H4 (cell line): ENCODE results near the gene TRIM50. TPM values are rescaled to one million over a fixed set of nuclear protein-coding genes. Genes with fewer than 3 reads are reported as not detected.
"Not testable (repeated sequence)": the region's sequence is repeated elsewhere in the genome, so short reads cannot be mapped to it uniquely, and the experiment has no call there.

Experiments
- DNase-seq: peaks from one replicate; pipeline ENCODE4 v3.0.0-alpha.2; 2015; ENCODE audit warnings: low spot score
- total RNA-seq: library from RNA; depleted of rRNA; stranded (reverse); fragments of >200 nt; shearing (Covaris generic); gene quantifications from 2 replicates; pipeline ENCODE4 v1.2.3, GENCODE V29; 2014; rRNA removed

Gene TRIM50
- total RNA-seq = not detected in 2 replicates

DNA sequence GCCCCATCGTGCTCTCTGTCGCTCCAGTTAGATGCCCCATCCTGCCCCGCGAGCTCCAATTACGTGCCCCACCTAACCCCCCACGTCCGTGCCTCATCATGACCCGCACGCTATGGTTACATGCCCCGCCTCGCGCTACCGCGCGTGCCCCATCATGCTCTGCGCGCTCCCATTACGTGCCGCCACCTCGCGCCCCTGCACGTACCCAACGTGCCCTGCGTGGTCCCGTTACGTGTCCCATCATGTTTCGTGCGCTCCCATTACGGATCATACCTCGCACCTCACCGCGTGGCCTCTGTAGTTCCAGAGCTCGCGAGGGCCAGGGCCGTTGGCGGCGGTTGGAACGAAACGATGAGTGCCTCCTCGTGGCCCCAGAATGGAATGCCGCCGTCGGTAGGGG is at the start of gene TRIM50, which contains the start of gene FKBP6:
TRIM50 (minus strand) TSS at position 161 of the 400 bp plus-strand sequence. CDS start 3,295 bp downstream, outside the sequence.
FKBP6 (plus strand) TSS at position 240 of the 400 bp plus-strand sequence. CDS start 268 bp downstream, outside the sequence.
- not testable (repeated sequence) for DNase-seq

DNA sequence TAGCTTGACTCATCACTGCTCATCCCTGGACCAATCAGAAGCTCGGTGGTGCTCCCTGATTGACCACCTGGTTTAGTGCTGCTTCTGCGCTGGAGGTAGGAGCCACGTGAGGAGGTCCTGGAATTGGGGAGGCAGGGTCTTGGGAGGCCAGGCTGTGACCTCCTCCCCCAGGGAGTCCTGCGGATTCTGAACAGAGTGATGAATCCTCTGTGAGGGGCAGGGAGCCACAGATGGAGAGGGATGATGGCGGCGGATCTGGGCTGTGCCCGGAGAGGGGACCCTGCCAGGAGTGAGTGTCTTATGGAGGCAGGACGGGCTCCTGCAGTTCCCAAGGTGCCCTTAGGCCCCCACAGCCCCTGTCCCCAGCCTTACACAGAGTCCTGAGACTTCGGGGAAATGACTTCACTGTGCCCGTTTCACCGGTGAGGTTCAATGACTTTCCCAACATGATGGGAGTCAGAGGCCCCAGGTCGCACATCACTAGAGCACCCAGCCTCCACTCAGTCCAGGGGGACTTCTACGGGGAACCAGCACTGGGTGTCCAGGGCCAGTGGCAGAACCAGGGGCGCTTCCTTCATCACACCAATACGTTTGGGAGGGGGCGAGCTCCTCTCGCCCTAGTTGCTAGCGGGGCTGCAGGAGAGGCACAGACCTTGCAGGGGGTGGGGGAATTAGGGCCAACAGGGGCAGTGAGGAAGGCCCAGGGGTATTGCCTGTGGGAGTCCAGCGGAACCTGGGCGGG is 49.0 kb upstream of the TRIM50 start:
- no peak for DNase-seq

DNA sequence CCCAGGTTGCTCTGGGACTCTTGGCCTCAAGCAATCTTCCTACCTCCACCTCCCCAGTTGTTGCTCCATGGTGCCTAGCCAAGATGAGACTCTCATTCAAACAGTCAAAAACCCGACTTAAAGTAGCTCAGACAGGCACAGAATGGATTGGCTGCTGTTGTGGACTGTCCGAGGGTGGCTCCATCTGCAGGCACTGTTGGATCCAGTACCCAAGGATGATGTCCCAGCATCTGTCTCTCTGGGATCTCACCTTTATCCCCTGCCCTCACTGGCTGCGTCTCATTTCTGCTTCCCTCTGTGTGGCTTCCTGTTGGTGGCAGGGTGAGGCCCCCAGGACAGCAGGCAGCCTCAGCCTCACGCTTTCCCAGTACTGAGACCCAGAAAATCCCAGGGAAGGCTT is 48.4 kb upstream of the TRIM50 start:
- DNase-seq = not testable (repeated sequence)

DNA sequence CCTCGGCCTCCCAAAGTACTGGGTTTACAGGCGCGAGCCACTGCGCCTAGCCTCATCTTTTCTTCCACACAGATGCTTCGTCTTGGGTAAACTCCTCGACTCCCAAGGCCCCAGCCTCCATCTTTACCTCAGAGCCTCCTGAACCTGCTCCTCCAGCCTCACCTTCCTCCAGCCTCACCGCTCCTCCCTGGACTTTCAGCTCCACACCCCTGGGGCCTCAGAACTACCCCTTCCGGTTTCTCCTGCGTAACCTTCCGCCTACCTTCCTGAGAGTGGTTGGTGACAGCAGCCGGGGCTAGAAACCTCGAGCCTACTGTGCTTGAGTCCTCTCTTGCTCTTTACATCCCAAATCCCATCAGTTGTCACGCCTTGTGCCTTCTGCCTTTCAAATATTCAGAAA is 45.9 kb upstream of the TRIM50 start:
- no peak for DNase-seq

DNA sequence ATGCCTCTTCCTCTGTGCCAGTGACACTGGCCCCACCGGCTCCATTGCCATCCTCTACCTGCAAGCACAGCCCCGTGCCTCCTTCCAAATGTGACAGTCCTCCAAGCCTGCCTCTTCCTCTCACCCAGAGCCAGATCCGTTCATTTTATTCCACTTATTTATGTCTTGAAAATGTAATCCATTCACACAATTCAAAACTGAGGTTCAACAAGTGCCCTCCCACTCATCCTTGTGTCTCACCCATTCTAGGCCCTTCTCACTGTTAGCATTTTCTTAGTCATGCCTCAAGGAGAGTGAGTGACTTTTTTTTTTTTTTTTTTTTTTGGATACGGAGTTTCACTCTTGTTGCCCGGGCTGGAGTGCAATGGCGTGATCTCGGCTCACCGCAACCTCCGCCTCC is 41.7 kb upstream of the TRIM50 start:
- no peak for DNase-seq

DNA sequence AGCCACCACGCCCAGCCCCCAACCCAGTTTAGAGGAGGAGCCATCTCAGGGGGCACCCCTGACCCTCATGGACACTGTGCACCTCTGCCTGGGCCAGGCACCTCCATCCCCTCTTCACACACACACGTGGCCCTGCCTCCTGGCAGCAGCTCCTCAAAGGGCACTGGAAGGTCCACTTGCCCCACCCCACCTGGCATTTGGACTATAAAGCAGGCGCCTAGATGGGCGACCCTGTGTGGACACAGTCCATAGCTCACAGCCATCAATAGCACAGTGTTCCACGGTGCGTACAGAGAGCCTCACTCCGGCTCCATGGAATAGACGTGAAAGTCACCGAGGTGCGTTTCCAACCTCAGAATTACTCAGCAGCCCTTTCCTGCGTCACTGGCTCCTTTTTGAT is 41.1 kb upstream of the TRIM50 start:
- DNase-seq = no peak

DNA sequence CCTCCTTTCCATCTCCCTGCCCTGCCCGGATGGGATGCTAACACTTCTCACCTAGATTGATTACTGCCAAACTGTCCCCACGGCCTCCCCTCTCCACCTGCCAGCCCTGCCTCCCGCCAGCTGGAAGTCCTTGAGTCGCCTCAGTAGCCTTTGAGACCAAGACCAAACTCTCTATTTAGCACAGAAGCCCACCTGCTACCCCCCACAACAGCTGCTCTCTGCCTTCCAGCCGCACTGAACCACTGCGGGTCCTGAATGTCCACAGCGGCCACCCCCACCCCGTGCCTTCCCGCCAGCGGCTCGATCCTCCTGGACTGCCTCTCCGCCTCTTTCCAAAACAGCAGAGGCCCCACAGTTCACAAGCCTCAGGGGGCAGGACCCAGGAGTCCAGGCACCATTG is 39.1 kb upstream of the TRIM50 start:
- DNase-seq = no peak

DNA sequence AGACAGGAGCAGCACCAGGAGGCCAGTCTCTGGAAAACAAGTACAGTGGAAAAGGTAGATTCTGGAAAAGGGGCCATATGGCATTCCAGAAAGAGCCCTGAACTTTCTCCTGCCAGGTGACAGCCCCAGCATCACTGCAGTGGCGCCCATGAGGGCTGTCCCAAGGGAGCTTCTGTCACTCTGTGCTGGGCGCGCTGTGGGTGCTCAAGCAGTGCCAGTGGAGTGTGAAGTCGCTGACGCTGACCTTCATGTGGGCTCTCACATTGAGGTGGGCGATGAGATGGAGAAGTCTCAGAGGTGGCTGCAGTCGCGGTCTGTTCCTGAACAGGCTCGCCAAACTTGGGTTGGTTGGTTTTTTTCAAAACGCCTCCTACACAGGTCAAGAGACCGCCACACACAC is 38.2 kb upstream of the TRIM50 start:
- no peak for DNase-seq

DNA sequence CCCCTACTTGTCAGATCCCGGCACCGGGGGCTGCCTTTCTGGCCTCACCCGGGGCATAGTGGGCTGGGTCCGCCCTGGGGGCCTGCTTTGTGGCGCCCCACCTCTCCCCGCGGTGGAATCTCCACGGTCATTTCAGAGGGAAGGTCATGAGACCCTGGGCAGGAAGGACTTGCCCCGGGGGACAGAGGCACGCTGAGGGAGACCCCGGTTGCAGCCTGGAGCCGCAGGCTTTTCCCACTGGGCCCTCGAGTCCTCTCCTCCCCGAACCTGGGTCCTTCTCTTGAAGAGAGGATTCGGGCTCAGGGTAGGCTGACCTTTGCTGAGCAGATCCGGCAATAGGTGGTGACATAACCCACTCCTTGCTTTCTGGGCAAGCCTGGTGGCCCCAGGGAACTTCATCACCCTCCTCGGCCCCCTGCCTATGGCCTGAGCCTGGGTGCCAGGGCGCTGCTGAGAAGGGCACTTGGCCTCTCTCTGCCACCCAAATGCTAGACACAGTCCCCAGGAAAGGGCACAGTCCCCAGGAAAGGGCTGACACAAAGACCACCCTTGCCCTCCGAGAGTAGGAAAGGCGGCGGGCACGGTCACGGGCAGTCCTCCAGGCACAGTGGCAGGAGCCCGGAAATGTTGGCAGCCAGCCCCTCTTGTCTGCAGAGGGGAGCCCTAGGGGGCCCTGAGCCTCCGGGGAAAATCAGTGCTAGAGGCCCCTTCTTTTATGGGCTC is 36.3 kb upstream of the TRIM50 start:
- no peak for DNase-seq

DNA sequence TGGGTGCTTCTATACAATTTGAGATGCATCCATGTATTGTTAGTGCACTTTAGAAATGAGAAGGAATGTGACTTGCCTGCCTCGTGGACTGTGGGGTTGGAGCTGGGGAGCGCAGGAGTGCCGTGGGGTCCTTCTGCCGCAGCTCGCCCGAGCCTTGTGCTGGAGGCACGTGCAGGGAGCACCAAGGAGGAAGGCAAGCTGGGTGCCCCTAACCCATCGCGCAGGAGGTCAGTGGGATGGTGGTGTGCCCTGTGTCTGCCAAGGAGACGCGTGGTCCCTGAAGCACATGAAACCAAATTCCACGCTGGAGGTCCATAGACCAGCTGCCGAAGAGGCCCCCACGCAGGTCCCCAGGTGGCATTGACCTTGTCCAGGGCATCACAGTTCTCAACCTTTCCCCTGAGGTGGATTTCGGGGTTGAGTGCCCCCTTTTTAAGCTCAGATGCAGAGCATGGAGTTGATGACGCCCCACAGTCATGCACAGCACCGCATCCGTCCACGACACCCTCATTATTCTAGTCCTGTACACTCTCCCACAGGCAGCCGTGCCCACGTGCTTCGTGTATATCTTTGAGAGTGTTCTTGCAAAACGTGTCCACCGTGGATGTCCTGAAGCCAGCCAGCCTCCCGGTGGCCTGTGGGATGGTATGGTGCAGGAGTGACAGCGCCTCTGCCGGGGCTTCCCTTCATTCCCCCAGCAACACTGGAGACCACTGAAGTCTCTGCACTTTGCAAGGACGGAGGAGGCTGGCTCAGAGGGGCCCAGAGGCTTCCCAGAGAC is 35.5 kb upstream of the TRIM50 start:
- no peak for DNase-seq

DNA sequence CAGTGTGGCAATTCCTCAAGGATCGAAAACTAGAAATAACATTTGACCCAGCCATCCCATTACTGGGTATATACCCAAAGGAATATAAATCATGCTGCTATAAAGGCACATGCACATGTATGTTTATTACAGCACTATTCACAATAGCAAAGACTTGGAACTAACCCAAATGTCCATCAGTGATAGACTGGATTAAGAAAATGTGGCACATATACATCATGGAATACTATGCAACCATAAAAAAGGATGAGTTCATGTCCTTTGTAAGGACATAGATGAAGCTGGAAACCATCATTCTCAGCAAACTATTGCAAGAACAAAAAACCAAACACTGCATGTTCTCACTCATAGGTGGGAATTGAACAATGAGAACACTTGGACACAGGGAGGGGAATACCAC is 32.7 kb upstream of the TRIM50 start:
- not testable (repeated sequence) for DNase-seq

DNA sequence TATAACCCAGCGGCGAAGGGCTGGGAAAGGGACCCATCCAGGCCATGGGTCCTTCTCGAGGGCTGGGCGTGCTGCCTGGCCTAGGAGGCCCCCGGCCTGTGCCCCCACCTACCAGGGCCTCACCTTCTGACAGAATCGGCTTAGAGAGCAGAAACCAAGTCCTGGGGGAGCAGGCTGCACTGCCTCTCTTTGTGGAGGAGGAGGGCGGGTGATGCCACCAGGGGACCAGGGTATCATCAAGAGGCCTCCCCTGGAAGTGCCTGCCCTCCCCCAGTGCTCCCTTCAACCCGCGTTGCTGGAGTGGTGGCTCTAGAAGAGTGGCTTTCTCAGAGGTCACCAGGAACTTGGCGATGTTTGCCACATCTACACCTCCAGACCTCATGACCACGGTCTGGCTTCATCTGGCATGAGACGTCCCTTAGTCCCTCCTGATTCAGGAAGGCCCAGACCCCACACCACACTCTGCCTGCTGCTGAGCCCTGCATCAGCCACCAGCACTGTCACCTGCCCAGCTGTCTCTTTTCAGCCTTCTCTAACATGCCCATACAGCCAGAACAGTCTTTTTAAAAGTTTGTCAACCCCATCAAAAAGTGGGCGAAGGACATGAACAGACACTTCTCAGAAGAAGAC is 32.0 kb upstream of the TRIM50 start:
- DNase-seq = no peak

DNA sequence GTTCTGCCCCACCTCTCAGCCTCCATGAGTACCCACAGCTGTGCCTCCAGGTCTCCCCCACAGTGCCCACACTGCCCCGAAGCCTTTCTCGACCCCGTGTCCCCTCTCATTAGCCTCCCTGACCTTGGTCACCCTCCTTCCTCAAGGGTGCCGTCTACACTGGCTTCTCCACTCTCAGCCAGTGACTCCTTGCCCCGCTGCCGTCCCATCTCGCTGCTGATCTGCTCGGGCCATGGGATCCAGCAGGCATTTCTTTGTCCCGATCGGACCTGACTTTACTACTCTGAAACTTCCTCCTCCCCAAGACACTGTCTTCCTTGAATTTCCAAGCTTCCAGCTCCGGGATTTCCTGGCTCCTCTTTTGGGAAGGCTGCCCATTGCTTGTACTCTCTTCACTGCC is 31.4 kb upstream of the TRIM50 start:
- DNase-seq = no peak

DNA sequence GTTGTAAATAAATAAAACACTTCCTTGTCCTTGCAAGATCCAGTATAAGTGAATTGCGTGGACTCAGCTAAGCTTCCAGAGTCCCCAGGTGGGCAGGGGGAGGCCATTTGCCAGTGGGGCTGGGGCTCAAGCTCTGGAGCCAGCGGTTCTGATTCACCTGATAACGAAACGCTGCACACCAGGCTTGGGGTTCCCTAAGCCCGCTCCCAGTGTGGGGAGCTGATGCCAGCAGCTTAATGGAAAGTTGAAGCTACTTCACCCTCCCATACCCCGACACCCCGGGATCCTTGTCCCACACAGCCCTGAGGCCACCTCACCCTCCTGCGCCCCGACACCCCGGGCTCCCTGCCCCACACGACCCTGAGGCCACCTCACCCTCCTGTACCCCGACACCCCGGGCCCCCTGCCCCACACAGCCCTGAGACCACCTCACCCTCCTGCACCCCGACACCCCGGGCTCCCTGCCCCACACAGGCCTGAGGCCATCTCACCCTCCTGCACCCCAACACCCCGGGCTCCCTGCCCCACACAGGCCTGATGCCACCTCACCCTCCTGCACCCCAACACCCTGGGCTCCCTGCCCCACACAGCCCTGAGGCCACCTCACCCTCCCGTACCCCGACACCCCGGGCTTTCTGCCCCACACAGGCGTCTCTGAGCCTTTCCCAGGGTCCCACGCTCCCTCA is 30.9 kb upstream of the TRIM50 start:
- no peak for DNase-seq

DNA sequence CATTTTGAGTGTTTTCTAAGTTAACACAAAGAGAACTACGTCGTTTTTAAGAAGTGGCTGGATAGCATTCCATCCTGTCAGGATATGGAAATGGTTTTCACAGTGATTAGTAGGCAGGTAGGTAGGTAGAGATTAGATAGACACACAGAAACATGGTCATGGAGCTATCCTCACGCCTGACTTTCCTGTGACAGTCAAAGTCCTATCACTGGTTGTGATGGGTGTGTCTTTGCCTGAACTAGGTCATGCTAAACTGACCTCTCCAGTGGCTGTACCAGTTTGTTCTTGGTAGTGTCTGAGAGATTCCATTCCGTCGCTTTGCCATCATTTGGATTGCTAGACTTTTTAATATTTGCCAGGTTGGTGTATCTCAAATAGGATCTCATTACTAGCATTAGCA is 28.3 kb upstream of the TRIM50 start:
- no peak for DNase-seq

DNA sequence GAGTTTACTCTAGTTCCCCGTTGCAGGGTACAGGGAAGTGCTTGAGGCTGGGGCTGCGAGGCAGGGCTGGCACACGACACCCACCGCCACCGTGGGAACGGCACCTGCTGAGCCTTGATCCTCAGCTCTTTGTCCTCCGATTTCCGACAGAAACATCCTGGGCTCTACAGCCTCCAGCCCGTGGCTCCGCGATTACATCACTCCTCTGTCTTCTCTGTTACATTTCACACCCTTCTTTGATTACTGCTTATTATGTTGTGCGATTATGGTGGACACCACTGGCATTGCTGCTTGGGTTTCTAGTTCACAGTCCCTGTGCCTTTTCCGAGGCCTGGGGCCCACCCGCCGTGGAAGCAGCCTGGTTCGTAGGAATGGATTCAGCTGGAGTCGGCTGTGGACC is 26.9 kb upstream of the TRIM50 start:
- DNase-seq = no peak

DNA sequence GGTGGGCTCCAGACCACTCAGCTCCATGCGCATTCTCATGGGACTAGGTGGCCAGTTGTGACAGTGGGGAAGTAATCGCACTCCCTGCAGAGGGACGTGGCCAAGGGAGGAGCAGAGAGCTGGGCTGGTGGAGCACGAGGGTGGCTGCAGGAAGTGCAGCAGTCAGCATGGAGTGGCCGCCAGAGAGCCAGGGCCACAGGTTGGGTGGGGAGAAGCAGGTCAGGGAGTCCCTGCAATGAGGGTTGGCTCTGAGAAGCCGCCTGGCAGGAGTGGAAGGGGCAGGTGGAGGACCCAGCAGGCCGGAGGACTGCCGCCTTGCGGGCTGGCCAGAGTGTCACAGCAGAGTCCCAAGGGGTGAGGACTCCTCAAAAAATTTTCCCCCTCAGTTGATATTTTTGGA is 26.3 kb upstream of the TRIM50 start:
- DNase-seq = no peak

DNA sequence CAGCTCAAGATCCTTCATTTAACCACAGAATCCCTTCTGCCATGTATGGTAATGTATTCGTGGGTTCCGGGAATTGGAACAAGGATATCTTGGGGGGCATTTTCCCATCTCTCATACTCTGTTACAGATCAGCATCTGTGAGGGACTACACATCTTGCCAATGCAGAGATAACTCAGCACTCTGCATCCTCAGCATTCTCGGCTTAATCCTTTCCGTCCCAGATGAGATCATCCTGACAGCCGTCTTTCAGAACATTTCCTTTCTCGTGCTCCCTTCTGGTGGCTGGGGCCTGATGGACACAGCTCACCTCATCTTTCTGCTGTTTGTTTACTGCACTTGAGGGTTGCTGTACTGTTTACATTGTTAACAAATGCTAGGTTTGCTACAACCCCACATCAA is 25.4 kb upstream of the TRIM50 start:
- DNase-seq = no peak

DNA sequence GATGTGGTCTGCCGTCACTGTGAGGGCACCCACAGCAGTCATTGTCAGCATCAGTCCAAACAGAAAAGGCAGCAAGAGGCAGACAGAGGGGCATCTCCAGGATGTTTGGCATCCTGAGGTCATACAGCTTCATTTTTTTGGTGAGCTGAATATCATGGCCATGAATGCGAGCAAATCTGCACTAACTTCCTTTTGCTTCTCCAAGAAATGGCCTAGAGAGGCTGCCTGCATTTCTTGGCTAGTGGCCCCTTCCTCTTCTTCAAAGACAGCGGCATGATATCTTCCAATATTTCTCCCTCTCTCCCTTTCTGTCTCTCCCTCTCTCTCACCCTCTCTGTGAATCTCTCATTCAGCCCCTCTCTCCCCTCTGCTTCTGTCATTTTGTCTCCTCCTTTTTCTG is 24.9 kb upstream of the TRIM50 start:
- DNase-seq = no peak

DNA sequence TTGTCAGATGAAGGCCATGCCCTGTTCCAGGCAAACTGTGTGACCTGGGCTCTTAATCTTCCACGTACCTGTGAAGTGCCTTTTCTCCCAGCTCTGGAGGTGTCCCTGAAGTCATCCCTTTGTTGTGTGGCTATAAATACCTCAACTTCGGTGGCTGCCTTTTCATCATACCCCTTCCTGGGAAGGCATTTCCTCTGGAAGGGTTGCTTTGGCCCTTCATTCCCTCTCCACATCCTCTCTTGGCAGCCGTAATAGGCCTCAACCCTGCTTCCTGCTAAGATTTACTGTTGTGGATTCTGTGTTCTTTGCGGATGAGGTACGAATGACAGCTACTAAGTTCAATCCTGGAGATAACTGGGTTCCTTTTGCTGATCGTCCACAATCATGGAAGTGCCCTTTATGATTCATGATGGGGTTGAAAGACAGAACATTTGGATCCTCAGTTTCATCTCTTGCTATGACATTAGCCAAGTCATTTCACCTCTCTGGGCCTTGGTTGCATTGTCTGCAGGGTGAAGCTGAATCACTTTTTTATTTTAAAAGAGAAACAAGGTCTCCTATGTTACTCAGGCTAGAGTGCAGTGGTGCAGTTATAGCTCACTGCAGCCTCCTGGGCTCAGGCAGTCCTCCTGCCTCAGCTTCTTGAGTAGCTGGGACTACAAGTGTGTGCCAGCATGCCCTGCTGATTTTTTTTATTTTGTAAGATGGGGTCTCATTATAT is 23.7 kb upstream of the TRIM50 start:
- DNase-seq = no peak
